Small intestine (tissue), 7 donors: ENCODE measurements around the gene CLASP1. TPM values are rescaled to one million over a fixed set of nuclear protein-coding genes. Genes with fewer than 3 reads are reported as not detected.
"Not testable (repeated sequence)": the region's sequence is repeated elsewhere in the genome, so short reads cannot be mapped to it uniquely, and the experiment has no call there.

Experiments used
- DNase-seq, 2 donors: peaks; one replicate each; pipeline versions ENCODE4 v3.0.0 to v3.0.0-alpha.2; 2013
- FAIRE-seq: peaks from 2 replicates; lab custom pipeline; 2012; peaks lifted over from hg19 to GRCh38; lab: Jason Lieb, UNC
- H3K27ac ChIP-seq, 3 donors: one replicate each; pipeline ENCODE4 v1.5.1; 2013; ENCODE audit warnings: low read length in 2 of 3, mild to moderate bottlenecking in 2 of 3, control low read depth in 1 of 3, inconsistent platforms in 1 of 3, low read depth in 1 of 3, moderate library complexity in 1 of 3
- H3K27me3 ChIP-seq, 3 donors: one replicate each; pipeline ENCODE4 v1.6.1; 2013; ENCODE audit warnings: low read length in 3 of 3, inconsistent platforms in 1 of 3; ENCODE audit not compliant: control insufficient read depth in 3 of 3, insufficient read depth in 3 of 3
- H3K36me3 ChIP-seq, 3 donors: one replicate each; pipeline ENCODE4 v1.6.1; 2013; ENCODE audit warnings: low read length in 3 of 3, inconsistent platforms in 1 of 3, low read depth in 1 of 3, mild to moderate bottlenecking in 1 of 3, moderate library complexity in 1 of 3; ENCODE audit not compliant: control insufficient read depth in 3 of 3, insufficient read depth in 2 of 3
- H3K4me1 ChIP-seq, 3 donors: one replicate each; pipeline ENCODE4 v1.6.1; 2013; ENCODE audit warnings: low read length in 2 of 3, inconsistent platforms in 1 of 3, low read depth in 1 of 3, mild to moderate bottlenecking in 1 of 3, moderate library complexity in 1 of 3; ENCODE audit not compliant: control insufficient read depth in 3 of 3, insufficient read depth in 2 of 3
- H3K4me3 ChIP-seq, 3 donors: one replicate each; pipeline ENCODE4 v1.5.1; 2013; ENCODE audit warnings: low read length in 3 of 3, control low read depth in 1 of 3, inconsistent platforms in 1 of 3, low read depth in 1 of 3, mild to moderate bottlenecking in 1 of 3, moderate library complexity in 1 of 3
- H3K9me3 ChIP-seq, 2 donors: one replicate each; pipeline ENCODE4 v1.6.1; 2013; ENCODE audit warnings: low read depth in 1 of 2, low read length in 1 of 2; ENCODE audit not compliant: control insufficient read depth in 2 of 2, insufficient read depth in 1 of 2
- WGBS, 3 donors: extraction: QIAGEN DNeasy Blood & Tissue Kit; methylation state at CpG; one replicate each; pipeline ENCODE4 v1.1.7; 2013; 5-methylcytosine and 5-hydroxymethylcytosine counted together
- polyA plus RNA-seq, 4 donors: library from polyadenylated mRNA; stranded (reverse) in 3 of 4; unstranded in 1 of 4; fragments of 200-250 nt in 3 of 4; fragments of 120-200 nt in 1 of 4; gene quantifications; one replicate each; pipeline versions ENCODE4 v1.2.1 to v1.2.3, GENCODE V29; 2013
- donor health status: healthy with polysubstance abuse.
- donor health status: control.
- donor health status: control.
- donor health status: Bipolar disorder and iron deficiency.
- donor health status: healthy.

Gene CLASP1
- polyA plus RNA-seq, 4 donors = 3.5 to 24.1 (median 8.6) TPM

DNA sequence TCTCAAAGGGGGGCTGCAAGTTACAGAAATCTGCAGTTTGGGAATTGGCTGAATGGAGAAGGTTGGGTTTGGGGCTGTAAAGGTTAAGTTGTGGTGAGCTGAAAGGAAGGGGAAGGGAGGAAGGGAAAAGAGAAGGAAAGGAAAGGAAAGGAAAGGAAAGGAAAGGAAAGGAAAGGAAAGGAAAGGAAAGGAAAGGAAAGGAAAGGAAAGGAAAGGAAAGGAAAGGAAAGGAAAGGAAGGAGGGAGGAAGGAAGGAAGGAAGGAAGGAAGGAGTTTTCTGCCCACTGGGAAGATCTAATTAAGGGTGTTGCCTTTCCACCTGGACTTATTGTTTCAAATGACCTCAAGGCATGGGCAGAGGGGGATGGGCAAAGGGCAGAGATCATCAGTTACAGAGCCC lies 348.1 kb downstream of the CLASP1 start:
- H3K27me3 ChIP-seq, H3K36me3 ChIP-seq, H3K9me3 ChIP-seq, DNase-seq, H3K27ac ChIP-seq, H3K4me3 ChIP-seq, H3K4me1 ChIP-seq, FAIRE-seq: not testable (repeated sequence)

DNA sequence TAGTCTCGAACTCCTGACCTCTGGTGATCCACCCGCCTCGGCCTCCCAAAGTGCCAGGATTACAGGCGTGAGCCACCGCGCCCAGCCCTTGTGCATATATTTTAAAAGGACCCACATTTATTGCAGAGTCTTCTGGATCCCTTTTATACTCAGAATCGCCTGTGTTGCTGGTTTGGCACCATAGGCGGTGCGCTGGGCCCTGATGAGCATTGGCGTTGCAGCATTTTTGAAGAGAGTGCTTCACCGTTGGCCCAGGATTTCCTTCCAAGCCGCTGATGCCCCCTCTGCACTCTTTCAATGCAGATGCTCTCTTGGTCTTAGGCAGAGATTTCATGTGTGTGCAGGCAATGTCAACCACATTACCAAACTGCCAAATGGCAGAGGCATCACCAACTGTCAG lies 350.8 kb downstream of the CLASP1 start:
- no peak overlapping the region for H3K27ac ChIP-seq
- H3K4me3 ChIP-seq = no peak overlapping the region
- FAIRE-seq (no peak), DNase-seq (no peak)
- no peaks in the 10 kb centered on the region for H3K4me1 ChIP-seq
- whole genome bisulfite sequencing, 3 donors = 91 to 94% (median 92%) methylated on average over 12 of the region's 12 CpGs
- peaks cover 0 to 3% of the 10 kb centered on the region in 2 donors for H3K9me3 ChIP-seq
- H3K36me3 ChIP-seq = no peaks in the 10 kb centered on the region
- H3K27me3 ChIP-seq = peaks cover 0 to 4% (median 0%) of the 10 kb centered on the region in 3 donors

DNA sequence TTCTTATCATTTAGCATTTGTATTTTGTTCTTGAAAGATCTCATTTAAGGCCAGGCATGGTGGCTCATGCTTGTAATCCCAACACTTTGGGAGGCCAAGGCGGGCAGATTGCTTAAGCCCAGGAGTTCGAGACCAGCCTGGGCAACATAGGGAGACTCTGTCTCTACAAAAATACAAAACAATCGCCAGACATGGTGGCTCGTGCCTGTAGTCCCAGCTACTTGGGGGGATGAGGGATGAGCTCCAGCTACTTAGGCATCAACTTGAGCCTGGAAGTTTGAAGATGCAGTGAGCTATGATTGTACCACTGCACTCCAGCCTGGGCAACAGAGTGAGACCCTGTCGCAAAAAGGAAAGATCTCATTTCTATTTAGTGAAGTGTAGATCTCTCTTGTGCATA lies 351.4 kb downstream of the CLASP1 start:
- not testable (repeated sequence) for H3K36me3 ChIP-seq, H3K9me3 ChIP-seq, H3K27ac ChIP-seq, H3K4me3 ChIP-seq, H3K4me1 ChIP-seq, DNase-seq, H3K27me3 ChIP-seq, FAIRE-seq
- 76 to 86% (median 84%) methylated on average over 5 of the region's 5 CpGs for WGBS, 3 donors

DNA sequence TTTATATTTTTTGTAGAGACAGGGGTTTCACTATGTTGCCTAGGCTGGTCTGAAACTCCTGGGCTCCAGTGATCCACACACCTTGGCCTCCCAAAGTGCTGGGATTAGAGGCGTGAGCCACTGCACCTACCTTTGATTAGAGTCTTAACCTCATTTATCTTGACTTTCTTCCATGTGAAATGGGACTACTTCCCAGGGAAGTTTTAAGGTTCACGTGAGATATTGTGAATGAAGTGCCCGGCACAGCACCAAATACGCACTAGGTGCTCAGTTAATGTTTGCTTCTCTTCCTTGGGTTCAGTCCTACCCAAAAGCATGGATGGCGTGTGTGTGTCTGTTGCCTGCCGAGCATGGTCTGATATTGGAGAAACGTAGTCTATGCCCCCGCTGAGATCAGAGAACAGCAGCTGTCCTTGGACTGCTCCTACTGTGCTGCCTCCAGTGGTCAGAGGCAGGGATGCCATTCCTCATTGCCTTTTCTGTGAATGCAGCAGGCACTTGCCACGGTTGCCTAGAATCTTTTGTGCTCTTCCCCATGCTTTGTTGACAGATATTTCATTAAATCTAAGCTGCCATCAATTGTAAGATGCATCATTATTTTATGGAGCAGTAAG lies 351.9 kb downstream of the CLASP1 start:
- Histone ChIP-seq H3K4me3 (no peak overlapping the region), H3K36me3 (no peaks in the 10 kb centered on the region), H3K4me1 (no peaks in the 10 kb centered on the region), H3K27me3 (peaks cover 0 to 4% (median 0%) of the 10 kb centered on the region in 3 donors), H3K9me3 (peaks cover 0 to 3% of the 10 kb centered on the region in 2 donors), H3K27ac (no peak overlapping the region)
- FAIRE-seq (no peak), DNase-seq (peak; percentile 30 to 59)
- 36 to 48% (median 45%) methylated on average over 9 of the region's 9 CpGs for WGBS, 3 donors

DNA sequence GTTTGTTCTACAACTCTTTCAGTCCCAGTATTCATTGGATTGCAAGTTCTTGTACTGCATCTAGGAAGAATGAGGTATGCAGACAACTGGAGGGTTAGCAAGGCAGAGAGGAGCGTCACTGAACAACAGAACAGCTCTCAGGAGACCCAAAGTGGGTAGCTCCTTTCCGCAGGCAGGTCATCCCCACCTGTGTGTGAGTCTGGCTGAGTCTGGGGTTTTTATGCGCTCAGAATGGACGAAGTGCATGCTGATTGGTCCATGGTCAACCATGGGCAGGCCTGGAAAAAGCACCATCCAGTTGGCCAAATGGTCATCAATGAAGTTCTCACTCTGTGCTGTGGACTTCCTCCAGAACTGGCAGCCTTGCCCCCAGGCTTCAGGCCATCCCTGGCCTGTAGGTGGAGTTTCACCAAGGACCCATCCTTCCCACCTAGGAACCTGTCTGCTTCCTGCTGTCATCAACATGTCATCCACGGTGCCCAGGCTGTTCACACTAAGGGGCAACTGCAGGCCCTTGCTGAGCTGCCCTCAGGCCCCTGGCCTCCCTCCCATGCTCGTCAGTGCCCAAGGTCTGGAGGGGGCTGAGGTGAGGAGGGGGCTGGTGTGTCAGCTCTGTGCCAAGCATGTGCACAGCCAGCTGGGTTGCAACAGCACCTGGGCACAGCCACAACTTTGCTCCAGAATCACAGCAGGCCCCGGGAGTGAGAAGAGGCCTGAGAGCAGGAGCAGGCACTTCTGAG lies 353.2 kb downstream of the CLASP1 start:
- WGBS, 3 donors = 87 to 91% (median 88%) methylated on average over 6 to 7 of the region's 7 CpGs
- Histone ChIP-seq H3K4me3 (no peak overlapping the region), H3K36me3 (no peaks in the 10 kb centered on the region), H3K9me3 (peaks cover 0 to 2% of the 10 kb centered on the region in 2 donors), H3K27me3 (peaks cover 0 to 4% (median 0%) of the 10 kb centered on the region in 3 donors), H3K4me1 (no peaks in the 10 kb centered on the region), H3K27ac (no peak overlapping the region)
- DNase-seq (no peak), FAIRE-seq (no peak)

DNA sequence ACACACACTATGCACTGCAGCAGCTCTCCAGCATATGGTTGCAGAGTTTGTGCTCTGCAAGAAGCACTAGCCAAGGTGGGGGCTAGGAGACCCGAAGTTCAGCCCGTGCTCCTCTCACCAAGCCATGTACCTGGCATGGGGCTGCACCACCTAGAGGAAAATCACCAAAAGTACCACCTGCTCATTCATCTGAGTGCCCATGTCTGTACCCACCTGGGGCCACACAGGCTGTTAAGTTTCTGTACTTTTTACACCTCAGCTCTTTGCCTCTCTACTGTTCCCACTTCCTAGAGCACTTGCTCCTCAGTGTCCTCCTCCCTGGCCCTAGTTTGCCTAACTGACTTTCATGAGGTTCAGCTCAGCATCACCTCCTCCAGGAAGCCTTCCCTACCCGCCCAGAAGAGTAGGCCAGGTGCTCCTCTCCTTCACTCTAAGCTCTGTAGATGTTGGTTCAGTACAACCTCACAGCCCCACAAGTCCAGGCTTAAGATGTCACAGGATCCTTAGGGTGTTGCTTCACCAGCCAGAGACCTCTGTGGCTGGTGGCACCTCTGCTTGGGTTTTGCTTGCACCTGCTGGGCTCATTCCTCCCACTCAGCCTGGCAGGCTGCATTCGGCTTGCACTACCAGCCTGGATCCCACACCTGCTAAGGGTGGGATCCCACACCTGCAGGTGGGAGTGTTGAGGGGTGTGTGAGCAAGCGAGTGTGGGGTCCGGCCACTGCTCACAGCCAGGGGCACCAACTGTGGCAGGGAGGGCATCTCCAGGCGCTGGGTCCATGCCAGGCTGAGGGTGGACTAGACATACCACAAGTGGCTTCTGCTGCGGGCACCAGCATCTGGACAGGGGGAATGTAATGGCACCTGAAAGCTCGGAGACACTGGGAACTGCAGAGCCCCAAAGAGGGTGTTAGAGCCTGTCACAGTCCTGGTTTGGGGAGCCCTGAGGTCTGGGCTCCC lies 354.1 kb downstream of the CLASP1 start:
- WGBS, 3 donors = 72 to 79% (median 79%) methylated on average over 9 of the region's 9 CpGs
- Histone ChIP-seq H3K4me1 (no peaks in the 10 kb centered on the region), H3K4me3 (no peak overlapping the region), H3K36me3 (no peaks in the 10 kb centered on the region), H3K9me3 (no peaks in the 10 kb centered on the region), H3K27me3 (peaks cover 0 to 4% (median 0%) of the 10 kb centered on the region in 3 donors), H3K27ac (no peak overlapping the region)
- no peak for FAIRE-seq
- no peak for DNase-seq

DNA sequence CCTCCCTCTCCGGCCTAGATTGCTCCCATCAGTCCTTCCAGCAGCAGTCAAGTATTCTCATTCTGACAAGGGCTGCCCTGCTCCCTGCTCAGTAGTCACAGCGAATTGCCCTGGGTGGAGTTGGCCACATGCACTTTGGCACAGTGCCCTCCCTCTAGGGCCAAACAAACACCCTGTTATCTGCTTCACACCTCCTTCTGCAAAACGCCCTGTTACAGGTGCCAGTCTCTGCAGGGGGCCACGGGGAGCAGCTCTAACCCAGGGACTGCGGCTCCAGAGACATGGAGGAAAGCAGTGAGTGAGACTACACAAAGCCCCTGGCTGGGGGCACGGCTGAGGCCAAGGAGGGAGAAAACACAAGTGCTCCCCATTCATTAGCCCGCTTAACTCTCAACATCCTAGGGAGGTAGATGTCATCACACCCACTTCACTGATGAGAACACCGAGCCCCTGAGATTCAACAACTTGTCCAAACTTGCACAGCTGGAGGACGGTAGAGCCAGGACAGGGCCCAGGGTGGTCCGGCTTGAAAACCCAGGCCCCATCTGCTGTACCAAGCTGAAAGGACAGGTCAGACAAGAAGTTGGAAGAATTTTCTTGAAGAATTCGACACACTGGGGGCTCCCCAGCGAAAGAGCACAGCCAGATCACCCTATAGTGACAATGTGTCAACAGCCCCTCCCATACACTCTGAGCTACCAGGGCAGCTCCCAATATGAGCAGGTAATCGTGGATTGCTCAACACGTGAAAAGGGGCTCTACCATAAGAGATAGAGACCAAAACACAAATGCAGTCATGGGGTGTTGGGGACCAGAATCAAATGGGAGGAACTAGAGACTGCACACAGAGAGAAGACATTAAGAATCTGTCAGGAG lies 355.6 kb downstream of the CLASP1 start:
- Histone ChIP-seq H3K36me3 (no peaks in the 10 kb centered on the region), H3K27ac (no peak overlapping the region), H3K27me3 (peaks cover 0 to 4% (median 0%) of the 10 kb centered on the region in 3 donors), H3K4me1 (no peaks in the 10 kb centered on the region), H3K9me3 (no peaks in the 10 kb centered on the region), H3K4me3 (no peak overlapping the region)
- DNase-seq (peak; percentile 35 to 94), FAIRE-seq (no peak)
- 20 to 61% (median 31%) methylated on average over 14 of the region's 14 CpGs for WGBS, 3 donors
